Activated CD4-positive, alpha-beta T cell treated with anti-CD3 and anti-CD28 coated beads, Interleukin-2, Interleukin-6, amounts not matched to agents 100 ng/mL and 50 ng/mL, durations not matched to agents 16 hours and 8 hours (primary cell): ENCODE results near the gene PRKN.
"Not testable (repeated sequence)": the region's sequence is repeated elsewhere in the genome, so short reads cannot be mapped to it uniquely, and the experiment has no call there.

ENCODE experiments used
- DNase-seq: peaks from one replicate; pipeline ENCODE4 v3.0.0-alpha.2; 2020

PRKN gene

DNA sequence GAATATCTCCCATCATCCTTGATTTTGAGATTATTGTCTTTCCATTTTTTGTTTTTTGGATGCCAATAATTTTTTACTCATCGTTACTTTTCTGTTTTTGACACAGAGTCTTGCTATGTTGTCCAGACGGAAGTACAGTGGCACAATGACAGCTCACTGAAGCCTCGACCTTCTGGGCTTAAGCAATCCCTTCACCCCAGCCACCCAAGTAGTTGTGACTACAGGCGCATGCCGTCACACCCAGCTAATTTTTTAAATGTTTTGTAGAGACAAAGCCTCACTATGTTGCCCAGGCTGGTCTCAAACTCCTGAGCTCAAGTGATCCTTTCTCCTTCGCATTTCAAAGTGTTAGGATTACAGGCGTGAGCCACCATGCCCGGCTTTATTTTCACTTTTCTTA is 851.3 kb downstream of the PRKN start:
- DNase-seq, result no peak

DNA sequence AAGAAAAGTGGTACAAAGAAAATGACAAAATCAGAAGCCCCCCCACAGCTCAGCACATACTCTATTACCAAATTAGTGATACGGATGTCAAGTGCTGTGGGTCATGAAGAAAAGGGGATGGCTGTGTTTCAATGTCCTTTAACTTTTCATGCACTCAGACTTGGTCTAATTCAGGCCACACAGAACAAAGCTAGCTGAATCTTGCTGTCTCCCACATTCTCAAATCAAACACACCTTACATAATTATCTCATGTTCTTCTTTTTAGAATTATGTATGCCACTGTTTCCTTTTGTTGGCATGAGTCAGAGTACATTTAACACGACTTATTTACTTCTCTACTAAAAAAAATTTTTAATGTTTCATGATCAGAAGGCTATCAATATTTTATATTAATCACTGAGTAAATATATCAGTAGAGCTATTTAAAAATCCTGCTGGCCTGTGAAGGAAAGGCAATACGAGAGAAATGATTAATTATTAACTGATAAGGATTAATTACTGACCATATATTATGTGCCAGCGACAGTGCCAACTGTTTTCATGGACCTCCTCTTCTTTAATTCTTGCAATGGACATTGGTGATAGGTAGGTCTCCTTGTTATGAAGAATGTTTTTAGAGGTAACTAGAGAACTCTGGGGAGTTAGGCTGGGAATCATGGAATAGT is 857.2 kb downstream of the PRKN start:
- no peak for DNase-seq

DNA sequence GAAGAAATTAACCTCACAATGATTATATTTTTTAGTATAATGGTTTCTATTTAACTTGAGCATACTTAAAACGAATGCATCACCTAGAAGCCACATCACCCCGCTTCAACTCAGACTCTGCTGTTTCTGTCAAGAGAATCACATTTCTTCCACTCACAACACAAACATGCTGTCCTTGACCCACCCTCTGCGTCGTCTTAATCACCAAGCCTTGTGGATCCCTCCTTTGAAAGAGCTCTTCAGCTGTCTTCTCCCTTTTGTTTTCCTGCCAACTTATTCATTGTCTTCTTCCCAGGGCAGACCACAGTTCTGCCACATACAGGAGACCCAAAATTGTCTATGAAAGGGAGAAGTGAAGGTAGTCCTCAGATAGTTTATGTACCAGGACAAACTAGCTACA is 858.1 kb downstream of the PRKN start:
- DNase-seq, result no peak

DNA sequence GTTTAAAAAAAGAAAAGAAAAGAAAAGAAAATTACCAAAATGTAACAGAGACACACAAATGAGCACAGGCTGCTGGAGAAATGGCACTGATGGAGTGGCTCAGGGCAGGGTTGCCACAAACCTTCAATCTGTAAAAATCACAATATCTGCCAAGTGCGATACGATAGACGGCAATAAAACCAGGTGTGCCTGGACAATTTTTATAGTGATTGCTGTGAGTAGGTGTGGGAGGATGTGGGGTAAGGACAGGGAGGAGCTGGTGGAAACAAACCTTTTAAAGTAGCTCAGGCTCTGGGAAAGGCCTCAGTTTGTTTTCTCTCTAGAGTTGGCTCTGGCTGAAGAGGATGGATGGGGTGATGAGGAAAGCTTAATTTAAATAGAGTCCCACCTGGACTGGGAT is 861.0 kb downstream of the PRKN start:
- no peak for DNase-seq

DNA sequence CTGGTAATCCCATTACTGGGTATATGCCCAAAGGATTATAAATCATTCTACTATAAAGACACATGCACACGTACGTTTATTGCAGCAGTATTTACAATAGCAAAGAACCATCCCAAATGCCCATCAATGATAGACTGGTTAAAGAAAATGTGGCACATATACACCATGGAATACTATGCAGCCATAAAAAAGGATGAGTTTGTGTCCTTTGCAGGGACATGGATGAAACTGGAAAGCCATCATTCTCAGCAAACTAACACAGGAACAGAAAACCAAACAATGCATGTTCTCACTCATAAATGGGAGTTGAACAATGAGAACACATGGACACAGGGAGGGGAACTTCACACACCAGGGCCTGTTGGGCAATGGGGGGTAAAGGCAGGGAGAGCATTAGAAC is 866.5 kb downstream of the PRKN start:
- not testable (repeated sequence) for DNase-seq

DNA sequence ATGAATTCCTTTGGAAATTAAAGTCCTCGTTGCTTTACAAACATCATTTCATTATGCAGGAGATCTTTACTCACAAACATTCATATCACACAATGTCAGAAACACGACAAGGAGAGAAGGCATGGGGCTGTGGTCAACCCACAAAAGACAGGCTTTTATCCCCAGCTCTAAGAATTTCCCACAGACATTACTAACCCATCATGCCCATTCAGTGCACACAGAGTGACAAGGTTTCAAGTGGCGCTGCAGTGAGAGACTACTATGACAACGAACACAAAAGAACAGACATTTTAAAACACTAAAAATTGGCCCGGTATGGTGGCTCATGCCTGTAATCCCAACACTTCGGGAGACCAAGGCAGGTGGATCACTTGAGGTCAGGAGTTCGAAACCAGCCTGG is 873.9 kb downstream of the PRKN start:
- DNase-seq, result no peak

DNA sequence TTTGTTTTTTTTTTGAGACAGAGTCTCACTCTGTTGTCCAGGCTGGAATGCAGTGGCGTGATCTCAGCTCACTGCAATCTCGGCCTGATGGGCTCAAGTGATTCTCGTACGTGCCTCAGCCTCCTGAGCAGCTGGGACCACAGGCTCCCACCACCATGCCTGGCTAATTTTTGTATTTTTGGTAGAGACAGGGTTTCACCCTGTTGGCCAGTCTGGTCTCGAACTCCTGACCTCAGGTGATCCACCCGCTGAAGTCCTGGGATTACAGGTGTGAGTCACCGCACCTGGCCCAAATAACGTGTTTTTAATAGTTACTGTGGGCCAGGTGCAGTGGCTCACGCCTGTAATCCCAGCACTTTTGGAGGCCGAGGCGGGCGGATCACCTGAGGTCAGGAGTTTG is 876.1 kb downstream of the PRKN start:
- DNase-seq, result not testable (repeated sequence)

DNA sequence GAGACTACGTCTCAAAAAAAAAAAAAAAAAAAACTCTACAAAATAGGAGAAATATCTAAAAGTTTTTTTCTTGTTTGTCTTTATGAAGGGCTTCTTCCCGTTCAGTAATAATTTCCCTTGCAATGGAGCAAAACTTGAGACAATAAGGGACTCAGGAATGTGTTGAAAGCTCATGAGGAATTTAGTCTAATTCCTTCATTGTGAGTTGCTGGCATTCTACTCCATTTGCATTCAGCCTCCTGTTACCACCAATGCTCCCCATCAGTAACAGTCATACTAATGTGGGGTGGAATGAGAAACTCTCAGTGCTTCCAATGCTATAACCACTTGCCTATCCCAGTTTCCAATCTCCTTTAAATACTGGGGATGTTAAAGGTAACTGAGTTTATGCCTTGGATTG is 877.0 kb downstream of the PRKN start:
- no peak for DNase-seq

DNA sequence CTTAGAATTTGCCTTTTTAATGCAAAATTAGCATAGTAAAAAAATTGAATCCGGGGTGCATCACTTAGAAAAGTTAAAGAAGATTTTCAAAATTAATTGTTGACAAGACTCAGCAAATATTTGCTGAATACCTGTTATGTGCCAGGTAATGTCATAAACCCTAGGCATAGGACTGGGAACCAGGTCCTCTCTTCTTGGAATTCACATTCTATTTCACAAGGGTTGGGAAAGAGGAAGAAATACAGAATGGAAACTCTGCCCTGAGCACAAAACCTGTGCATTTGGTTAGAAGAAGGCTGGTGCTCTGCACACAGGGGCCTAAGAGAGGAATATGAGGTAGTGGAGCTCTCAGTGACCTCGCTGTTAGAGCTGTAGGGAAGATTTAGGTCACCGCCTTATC is 879.9 kb downstream of the PRKN start:
- DNase-seq, result no peak

DNA sequence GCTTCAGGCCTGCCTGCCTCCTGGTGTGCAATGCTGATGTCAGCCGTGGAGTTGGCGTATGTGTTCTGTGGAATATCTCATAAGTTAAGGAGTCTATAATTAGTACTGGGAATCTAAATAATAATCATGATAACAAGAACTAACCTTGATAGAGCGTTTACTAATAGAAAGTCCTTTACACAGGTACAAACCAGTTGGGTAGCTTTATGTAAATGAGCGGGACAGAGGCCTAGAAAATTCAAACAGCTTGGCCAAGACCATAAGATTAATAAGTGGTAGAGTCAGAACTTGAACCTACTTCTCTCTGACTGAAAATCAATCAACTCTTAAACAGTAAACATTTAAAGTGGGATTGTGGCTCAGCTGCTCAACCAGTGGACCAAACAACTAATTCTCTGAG is 882.8 kb downstream of the PRKN start:
- DNase-seq, result no peak

DNA sequence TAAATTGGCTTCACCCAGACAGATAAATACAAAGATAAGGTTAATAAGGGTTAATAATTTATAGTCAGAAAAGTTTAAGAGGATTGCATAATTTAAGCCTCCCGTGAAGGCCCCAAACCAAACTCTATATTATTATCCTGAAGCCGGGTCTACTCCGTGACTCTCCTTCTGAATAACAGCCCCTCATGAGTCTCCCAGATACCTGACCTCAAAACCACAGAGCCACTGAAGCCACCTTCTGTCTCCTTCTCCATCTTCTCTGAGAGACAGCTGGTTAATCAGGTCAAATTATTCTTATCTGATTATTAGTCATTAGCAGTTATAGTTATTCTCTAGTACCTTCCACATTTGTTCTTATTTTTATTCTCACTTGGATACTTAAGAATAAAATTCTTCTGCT is 884.5 kb downstream of the PRKN start:
- no peak for DNase-seq

DNA sequence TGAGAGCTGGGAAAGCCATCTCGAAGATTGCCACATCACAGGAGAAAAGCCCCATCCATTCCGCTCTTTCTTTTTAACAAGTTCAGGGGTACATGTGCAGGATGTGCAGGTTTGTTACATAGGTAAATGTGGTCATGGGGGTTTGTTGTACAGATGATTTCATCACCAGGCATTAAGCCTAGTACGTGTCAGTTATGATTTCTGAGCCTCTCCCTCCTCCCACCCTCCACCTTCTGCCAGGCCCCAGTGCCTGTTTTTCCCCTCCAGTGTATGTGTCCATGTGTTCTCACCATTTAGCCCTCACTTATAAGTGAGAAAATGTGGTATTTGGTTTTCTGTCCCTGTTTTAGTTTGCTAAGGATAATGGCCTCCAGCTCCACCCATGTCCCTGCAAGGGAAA is 887.2 kb downstream of the PRKN start:
- DNase-seq, result no peak

DNA sequence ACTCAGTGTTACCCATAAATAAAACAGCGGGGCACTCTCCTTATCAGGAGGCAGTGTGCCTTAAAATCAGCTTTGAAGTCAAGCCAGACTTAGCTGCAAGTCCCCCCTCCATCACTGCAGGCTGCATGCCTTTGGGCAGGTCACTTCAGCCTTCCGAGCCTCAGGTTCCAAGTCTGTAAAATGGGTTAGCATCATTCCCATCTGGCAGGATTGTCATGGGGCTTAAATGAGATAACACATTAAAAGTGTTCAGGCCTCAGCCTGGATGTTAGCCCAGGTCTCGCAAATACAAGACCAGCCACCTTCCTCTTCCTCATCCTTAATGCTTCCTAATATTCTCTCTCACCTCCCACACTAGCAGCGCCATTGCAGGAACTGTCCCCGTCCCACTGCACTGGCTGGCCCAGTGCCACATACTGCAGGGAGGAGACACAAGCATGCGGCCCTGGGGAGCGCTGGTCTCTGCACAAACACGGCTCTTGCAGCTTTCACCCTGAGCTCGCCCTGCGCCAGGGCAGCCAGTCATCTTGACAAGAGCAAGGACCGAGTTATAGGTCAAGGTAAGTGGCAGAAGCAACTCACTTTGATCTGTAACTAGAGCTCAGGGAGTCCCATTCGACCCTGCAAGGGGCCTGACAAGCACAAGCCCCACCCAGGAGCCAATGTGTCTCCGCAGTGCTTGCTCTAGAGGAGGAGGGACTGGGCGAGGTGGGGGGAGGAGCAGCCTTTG is 889.1 kb downstream of the PRKN start:
- no peak for DNase-seq

DNA sequence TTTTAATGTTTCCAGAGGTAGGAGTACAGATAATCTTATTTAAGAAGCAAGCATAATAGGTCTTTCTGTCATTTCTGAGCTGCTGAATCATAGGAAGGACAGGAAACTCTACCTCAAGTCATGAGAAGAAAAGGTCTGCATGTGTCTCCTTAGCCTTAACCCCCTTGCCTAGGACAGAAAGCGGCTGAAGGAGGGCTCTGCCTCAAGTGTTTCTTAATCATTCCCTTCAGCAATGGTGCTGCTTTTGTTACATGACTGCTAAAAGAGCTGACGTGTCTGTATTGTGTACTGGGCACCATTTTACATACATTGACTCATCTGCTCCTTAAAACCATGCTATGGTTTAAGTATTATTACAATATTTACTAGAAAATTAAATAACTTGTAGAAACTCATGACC is 889.7 kb downstream of the PRKN start:
- DNase-seq, result no peak

DNA sequence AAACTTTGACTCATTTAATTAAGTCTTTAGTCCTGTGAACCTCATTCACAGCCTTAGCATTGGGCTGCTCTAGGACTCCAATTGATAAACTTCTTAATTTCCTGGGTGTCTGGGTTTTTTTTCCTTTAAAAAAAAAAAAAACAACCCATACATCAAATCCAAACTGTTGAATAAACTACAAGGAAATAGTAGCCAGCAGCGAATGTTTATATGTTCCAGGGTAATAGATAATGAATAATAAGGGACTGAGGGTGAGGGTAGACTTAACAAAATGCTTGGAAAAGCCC is 890.2 kb downstream of the PRKN start:
- no peak for DNase-seq

DNA sequence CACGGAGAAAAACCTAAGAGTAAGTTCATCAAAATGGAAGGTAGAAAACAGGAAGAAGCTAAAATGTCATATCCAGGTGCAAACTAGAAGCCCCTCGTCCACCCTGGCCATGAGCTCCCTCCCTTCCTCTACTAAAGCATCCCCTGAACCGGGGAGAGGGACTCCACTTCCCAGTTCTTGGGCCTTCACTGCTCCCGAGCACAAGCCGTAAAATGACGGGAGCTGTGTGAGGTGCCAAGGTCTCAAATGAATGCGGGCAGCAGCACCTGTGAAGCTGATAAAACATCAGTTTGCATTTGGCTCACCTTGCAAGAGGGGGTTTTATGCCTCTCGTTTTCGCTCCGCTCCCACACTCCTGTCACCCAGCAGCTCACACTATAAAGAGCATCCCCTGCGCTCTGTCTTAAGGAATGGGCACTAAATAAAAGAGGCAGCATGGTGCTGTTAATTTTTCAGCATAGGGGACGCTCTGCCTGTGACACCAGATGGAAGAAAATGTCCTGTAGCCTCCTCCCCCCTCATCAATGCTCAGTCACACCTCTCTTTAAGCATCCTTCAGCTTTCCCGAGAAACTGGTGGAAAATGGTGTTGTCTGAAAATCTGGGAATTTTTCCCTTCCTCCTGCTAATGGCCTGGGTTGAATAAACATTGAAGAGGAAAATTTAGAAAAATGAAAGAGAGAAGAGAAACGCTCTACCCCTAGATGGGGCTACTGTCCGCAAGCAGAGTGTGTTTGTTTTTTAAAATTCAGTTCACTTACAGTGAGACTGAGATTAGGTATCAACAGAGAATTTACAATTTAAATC is 890.7 kb downstream of the PRKN start:
- DNase-seq, result no peak

DNA sequence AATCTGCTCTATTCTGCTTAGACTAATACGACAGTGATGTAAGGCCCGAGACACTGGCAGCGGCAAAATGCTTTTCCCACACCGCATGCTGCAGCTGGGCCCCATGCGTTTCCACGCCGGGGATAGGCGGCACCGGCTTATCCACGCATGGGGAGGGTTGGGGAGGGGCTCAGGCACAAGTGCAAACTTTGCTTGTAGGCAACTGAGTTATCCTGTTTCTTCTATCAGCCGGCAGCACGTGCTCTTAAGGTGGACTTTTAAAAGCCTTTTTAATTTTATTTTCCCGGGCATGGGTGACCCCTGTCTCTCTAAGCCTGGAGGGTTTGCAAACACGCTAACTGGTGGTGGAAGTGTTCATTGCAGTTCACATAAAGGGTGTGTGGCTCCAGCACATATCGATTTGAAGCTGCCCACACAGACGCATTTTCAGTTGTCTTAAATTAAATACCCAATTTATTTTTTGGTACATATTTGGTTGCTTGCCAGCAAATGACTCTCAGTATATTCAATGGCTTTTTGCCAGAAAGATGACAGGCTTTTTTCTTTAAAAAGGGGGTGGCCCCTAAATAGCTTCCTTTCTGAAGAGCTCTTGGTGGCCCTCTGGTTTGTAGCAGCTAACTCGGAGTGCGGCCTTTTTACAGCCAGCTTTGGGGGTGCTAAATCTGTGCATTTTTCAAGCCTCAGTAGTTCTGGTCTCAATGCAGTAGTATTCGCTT is 891.9 kb downstream of the PRKN start:
- no peak for DNase-seq

DNA sequence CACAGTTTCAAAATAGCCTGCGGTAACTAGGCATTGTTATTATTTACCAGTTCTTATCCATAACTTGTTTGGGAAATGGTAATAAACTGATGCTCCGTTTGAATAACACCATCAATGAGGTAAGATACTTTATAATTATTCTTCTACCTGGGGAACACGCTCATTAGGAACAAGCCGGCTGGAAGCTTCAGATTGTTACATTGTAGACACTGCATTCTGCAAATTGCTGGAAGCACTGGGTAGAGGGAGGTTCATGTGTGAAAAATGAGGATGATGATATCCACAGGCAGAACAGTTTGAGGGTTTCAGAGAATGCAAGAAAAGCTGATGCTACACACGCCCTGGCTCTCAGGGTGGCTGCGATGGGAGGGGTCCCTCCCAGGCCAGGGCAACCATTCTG is 893.1 kb downstream of the PRKN start:
- no peak for DNase-seq

DNA sequence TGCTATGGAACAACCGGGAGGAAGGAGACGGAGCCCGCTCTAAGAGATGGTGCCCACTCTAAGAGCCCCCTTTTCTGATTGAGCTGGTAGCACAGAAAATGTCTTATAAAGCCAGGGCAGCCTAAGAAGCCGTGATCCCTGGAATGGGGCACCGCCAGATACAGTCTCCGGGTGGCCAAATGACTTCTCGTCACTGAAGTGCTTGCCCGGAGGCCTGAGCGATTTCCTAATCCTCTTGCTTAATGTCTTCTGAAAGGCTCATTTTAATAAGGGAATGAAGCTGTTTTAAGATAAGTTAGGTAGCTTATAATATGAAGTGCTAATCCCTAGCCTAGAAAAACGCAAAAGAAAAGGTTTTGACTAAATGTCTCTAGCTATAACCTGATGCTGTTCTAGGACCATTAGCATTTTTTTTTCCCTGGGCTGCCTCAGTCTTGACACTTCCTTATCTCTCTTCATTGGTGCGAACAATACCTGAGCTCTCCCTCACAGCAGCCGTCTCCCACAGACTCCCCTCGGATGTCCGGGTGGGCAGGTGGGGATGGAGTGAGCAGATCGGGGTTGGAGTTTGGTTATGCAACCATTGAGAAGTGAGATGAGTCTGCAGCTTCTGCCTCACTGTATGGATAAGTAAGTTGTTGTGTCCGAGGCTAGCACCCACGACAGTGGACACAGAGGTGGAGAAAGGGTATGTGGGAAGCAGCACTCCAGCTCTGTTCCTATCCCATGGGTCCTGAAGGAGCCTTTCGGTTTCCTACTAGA is 894.3 kb downstream of the PRKN start:
- no peak for DNase-seq

DNA sequence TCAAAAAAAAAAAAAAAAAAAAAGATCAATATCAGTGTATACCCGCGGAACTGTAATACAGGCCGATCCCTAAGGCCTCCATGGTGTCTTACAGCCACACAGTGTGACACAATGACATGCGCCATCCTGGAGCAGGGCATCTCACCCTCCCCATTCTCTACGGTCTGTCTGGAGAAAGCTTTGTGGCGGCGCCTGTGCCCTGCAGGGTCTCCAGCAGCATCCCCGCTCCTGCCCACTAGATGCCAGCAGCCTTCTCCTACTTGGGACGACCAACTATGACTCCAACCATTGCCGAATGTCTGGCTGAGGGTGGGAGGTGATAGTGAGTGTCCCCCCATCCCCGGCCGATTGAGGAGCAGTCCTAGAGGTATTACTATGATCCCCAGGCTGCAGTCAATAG is 894.9 kb downstream of the PRKN start:
- DNase-seq, result no peak

DNA sequence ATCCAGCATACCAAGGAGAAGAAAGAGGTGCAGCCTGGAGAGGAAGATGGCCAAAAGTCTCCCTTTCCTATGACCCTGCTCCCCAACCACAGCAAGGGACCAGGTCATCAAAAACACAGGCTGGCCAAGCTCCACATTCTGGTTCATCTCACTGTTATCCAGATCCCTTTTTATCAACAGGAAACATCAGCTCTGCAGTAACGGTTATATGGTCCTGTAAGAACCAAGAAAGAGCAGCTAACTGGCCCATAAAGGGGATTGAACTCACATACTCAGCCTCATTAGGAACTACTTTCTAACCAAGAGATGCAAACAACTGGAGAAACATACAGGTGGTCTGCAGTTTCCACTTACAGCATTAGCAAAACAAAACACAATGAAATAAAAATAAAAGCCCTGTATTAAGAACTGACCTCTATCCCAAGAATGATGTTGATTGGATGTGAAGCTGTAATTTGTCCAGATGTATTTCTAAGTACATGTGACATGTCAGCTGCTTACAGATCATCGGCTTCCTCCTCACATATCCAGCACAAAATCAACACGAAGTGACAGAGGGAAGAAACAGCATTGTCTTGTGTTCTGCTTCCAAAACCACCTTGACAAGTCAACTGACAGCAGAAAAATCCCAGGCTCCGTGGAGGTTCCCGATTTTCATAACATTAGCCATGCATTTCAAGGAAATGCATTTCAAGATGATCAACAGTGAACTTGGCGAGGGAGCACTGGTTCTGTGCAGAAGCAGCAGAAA is 896.5 kb downstream of the PRKN start:
- no peak for DNase-seq

DNA sequence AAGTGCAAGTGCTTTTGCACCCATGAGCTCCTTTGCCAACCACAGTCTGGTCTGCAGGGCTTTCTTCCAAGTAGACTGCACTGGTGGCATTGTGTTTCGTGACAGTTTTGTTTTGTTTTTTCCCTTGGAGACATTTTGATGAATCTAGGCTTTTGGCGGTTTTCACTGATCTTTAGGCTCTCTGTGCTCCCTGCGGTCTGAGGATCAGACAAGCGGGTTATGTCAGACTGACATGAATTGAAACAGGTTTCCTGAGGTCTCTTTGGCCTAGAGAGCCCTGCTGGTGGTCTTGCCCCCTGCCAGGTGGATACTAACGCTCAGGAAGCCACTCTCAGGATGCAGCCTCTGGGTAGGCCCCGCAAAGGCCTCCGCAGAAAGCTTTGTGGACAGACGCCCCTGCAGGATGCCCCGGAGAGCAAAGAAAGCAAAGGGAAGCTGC is 898.3 kb downstream of the PRKN start:
- DNase-seq, result no peak
